GM12872 (cell line): ENCODE data around the gene FKBP1B.

Experiments used
- CTCF ChIP-seq: IDR thresholded peaks from 3 replicates; pipeline ENCODE4 v1.5.1; 2011; ENCODE audit warnings: low read depth, mild to moderate bottlenecking, low read length, moderate library complexity; ENCODE audit not compliant: insufficient read depth

Gene FKBP1B

GRCh38 chr2:24024996-24025663 lies 24.4 kb upstream of the FKBP1B start:
- TF ChIP-seq CTCF: no peak

DNA sequence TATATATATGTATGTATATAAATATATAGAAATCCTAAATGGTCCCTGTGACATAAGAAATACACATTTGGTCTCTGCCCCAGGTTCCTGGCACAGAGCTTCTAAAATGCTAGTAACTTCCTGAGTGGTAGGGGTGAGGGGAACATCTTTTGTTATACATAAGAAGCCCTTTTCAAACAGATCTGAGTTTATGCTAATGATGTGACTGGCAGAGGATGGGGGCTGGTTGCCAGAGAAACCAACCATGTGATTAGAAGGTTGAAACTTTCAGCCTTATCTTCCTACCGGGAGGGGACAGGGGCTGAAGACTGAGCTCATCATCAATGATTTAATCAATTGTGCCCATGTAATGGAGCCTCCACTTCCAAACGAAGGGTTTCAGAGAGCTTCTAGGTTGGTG lies 23.3 kb upstream of the FKBP1B start:
- no peak for TF ChIP-seq CTCF

GRCh38 chr2:24038786-24039499 lies 10.6 kb upstream of the FKBP1B start:
- TF ChIP-seq CTCF: no peak

DNA sequence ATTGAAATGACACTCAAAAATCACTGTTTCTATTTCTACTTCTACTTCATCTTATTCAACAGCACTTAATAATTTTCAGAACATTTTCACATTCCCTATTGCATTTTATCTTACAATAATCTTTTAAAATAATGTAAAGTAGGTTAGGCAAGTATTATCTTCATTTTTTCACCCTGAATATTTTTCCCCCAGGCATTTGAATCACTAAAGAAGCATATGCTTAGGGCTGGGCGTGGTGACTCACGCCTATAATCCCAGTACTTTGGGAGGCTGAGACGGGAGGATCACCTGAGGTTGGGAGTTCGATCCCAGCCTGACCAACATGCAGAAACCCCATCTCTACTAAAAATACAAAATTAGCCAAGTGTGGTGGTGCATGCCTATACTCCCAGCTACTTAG lies 9.0 kb upstream of the FKBP1B start:
- TF ChIP-seq CTCF: no peak

GRCh38 chr2:24045511-24046508 lies 3.7 kb upstream of the FKBP1B start:
- no peak for TF ChIP-seq CTCF

GRCh38 chr2:24046599-24046929 lies 3.0 kb upstream of the FKBP1B start:
- TF ChIP-seq CTCF: no peak
